ENCODE results near the gene RNU1-3. TPM values are rescaled to one million over a fixed set of nuclear protein-coding genes. Genes with fewer than 3 reads are reported as not detected.
"Not testable (repeated sequence)": the region's sequence is repeated elsewhere in the genome, so short reads cannot be mapped to it uniquely, and the experiment has no call there.

The RNU1-3 gene
- total RNA-seq, 2 donors from 2014 or later, result under 0.01 TPM

DNA sequence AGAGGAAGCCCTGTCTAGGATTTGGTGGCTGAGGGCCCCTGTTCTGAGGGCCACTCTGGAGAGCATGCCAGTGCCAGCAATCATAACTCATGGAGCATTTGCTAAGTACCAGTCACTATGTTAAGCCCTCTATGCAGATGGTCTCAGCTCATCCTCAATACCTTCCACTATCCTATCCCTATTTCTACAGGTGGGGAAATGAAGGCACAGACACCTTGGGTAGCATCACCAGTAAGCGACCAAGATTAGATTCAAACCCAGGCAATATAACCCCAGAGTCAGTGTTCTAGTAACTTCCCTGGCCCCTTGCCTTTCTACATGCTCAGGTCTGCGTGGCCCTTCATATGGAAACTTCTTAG, 45.5 kb downstream of the RNU1-3 start:
- Histone ChIP-seq H3K36me3 (peaks cover 33% of the 10 kb centered on the region), H3K4me3 (no peak overlapping the region), H3K27ac (no peak overlapping the region), H3K9me3 (no peaks in the 10 kb centered on the region), H3K27me3 (replicated peaks; ENCODE audit: insufficient read depth) (no peaks in the 10 kb centered on the region), H3K4me1 (ENCODE audit: control insufficient read depth in 1 of 2, low read depth in 2 of 2) (no peaks in the 10 kb centered on the region)
- no peak for ATAC-seq (ENCODE audit: insufficient number of reproducible peaks, low FRiP score, low read depth)
- DNase-seq (ENCODE audit: low spot score), result no peak
- TF ChIP-seq, protein P1, sequence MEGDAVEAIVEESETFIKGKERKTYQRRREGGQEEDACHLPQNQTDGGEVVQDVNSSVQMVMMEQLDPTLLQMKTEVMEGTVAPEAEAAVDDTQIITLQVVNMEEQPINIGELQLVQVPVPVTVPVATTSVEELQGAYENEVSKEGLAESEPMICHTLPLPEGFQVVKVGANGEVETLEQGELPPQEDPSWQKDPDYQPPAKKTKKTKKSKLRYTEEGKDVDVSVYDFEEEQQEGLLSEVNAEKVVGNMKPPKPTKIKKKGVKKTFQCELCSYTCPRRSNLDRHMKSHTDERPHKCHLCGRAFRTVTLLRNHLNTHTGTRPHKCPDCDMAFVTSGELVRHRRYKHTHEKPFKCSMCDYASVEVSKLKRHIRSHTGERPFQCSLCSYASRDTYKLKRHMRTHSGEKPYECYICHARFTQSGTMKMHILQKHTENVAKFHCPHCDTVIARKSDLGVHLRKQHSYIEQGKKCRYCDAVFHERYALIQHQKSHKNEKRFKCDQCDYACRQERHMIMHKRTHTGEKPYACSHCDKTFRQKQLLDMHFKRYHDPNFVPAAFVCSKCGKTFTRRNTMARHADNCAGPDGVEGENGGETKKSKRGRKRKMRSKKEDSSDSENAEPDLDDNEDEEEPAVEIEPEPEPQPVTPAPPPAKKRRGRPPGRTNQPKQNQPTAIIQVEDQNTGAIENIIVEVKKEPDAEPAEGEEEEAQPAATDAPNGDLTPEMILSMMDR (IDR thresholded peaks at IDR 0.05), result no peak

- not testable (repeated sequence) for H3K27me3 ChIP-seq (replicated peaks; ENCODE audit: insufficient read depth); H3K9me3 ChIP-seq; H3K4me3 ChIP-seq; DNase-seq (ENCODE audit: low spot score); H3K27ac ChIP-seq; H3K4me1 ChIP-seq (ENCODE audit: control insufficient read depth in 1 of 2, low read depth in 2 of 2); ATAC-seq (ENCODE audit: insufficient number of reproducible peaks, low FRiP score, low read depth)
- peaks cover 24% of the 10 kb centered on the region for H3K36me3 ChIP-seq
These were observed 46.8 kb downstream of the RNU1-3 start for GRCh38 chr1:16619803-16620501.

GRCh38 chr1:16618719-16619118, 48.0 kb downstream of the RNU1-3 start:
- DNase-seq (ENCODE audit: low spot score) (no peak), ATAC-seq (ENCODE audit: insufficient number of reproducible peaks, low FRiP score, low read depth) (no peak)
- TF ChIP-seq, protein P1 (IDR thresholded peaks at IDR 0.05), result no peak
- Histone ChIP-seq H3K27me3 (replicated peaks; ENCODE audit: insufficient read depth) (no peaks in the 10 kb centered on the region), H3K36me3 (peaks cover 15% of the 10 kb centered on the region), H3K27ac (no peak overlapping the region), H3K9me3 (no peaks in the 10 kb centered on the region), H3K4me3 (no peak overlapping the region), H3K4me1 (ENCODE audit: control insufficient read depth in 1 of 2, low read depth in 2 of 2) (peaks cover 2 to 7% of the 10 kb centered on the region in 2 donors)

DNA sequence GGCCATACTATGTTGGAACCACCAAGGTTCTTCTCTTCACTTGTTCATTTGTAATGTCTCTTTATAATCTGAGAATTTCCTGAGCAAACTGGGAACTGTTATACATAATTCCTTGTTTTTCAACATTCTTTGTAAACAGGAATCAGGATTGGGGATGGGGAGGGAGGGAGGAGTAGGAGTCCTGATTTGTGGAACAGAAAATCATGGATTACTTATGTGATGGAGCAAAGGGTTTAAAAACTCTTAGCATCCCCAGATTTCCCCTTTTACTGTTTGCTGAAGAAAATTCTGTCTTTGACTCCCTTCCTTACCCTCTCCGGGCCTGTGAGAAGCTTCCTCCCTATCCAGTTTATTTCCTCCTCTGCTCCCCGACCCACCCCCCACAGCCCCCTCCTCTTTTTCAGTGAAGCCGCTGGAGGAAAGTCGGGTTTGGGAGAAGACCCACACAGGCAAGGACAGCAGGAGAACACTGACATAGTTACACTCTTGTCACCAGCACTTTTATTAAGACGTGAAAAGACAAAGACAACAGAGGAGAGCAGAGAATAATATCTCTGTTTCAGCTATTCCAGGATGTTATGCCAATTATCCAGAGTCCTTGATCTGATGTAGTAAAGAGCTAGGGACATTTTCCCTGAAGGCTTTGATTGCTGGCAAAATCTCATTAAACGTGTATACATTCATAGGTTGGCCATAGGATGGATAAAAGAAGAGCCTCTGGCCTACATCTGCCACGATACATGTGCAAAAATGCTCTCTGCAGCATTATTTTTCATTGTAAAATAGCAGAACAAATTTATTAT, 48.8 kb downstream of the RNU1-3 start:
- peaks cover 12% of the 10 kb centered on the region for H3K36me3 ChIP-seq
- peaks cover 4 to 9% of the 10 kb centered on the region in 2 donors for H3K4me1 ChIP-seq (ENCODE audit: control insufficient read depth in 1 of 2, low read depth in 2 of 2)
- DNase-seq (ENCODE audit: low spot score) (no peak), ATAC-seq (ENCODE audit: insufficient number of reproducible peaks, low FRiP score, low read depth) (no peak)
- no peaks in the 10 kb centered on the region for H3K9me3 ChIP-seq
- TF ChIP-seq, protein P1 (IDR thresholded peaks at IDR 0.05), result no peak
- H3K27me3 ChIP-seq (replicated peaks; ENCODE audit: insufficient read depth), result no peaks in the 10 kb centered on the region
- no peak overlapping the region for H3K27ac ChIP-seq
- H3K4me3 ChIP-seq, result no peak overlapping the region

DNA sequence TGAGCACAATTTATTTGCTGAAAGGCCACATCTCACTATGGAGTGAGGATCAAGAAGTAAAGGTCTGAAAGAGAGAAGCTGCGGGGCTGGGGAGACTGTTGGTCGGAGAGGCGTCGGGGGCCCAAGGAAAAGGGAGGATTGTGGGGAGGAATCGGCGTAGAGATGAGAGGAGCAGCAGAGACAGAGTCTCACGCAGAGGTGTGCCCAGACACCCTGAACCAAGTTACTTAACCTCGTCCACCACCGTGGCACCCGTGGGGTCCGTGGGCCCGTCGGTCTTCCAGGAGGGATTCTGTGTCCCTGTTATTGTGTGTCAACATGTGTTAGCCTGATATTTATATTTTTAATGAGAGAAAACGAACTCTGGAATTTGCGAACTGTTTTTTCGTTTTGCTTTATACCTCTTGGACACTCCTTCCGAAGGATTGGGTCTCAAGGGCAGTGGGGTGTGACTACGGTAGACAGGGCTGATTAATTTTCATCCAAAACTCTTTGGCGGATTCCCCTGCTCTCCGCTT, 49.6 kb downstream of the RNU1-3 start:
- TF ChIP-seq, protein P1 (IDR thresholded peaks at IDR 0.05), result no peak
- ATAC-seq (ENCODE audit: insufficient number of reproducible peaks, low FRiP score, low read depth) (no peak), DNase-seq (ENCODE audit: low spot score) (no peak)
- no peak overlapping the region for H3K27ac ChIP-seq
- H3K4me1 ChIP-seq (ENCODE audit: control insufficient read depth in 1 of 2, low read depth in 2 of 2), result peaks cover 9 to 14% of the 10 kb centered on the region in 2 donors
- no peak overlapping the region for H3K4me3 ChIP-seq
- H3K9me3 ChIP-seq, result no peaks in the 10 kb centered on the region
- H3K27me3 ChIP-seq (replicated peaks; ENCODE audit: insufficient read depth), result no peaks in the 10 kb centered on the region
- H3K36me3 ChIP-seq, result peaks cover 4% of the 10 kb centered on the region

Other genes with a start within 250 kb of the RNU1-3 start
- gene SPATA21, start 229.5 kb downstream of the RNU1-3 start, total RNA-seq, result not detected
- 10 to 100 TPM; 38.9 to 55.1 TPM for gene NECAP2, start 226.2 kb downstream of the RNU1-3 start, total RNA-seq
- under 1 TPM; under 0.01 TPM for gene RNU1-1, start 152.7 kb downstream of the RNU1-3 start, total RNA-seq
- 10 to 100 TPM; 21.0 to 63.2 TPM for gene NBPF1, start 53.4 kb downstream of the RNU1-3 start, total RNA-seq
- under 1 TPM; under 0.01 TPM for gene RNU1-4, start 73.6 kb upstream of the RNU1-3 start, total RNA-seq
- gene RNU1-2, start 229.0 kb upstream of the RNU1-3 start, total RNA-seq, result under 1 TPM; under 0.01 TPM

All from thoracic aorta (tissue), 2 donors.